ENCODE measurements around the gene KCTD2.
"Not testable (repeated sequence)": the region's sequence is repeated elsewhere in the genome, so short reads cannot be mapped to it uniquely, and the experiment has no call there.

Gene KCTD2

DNA sequence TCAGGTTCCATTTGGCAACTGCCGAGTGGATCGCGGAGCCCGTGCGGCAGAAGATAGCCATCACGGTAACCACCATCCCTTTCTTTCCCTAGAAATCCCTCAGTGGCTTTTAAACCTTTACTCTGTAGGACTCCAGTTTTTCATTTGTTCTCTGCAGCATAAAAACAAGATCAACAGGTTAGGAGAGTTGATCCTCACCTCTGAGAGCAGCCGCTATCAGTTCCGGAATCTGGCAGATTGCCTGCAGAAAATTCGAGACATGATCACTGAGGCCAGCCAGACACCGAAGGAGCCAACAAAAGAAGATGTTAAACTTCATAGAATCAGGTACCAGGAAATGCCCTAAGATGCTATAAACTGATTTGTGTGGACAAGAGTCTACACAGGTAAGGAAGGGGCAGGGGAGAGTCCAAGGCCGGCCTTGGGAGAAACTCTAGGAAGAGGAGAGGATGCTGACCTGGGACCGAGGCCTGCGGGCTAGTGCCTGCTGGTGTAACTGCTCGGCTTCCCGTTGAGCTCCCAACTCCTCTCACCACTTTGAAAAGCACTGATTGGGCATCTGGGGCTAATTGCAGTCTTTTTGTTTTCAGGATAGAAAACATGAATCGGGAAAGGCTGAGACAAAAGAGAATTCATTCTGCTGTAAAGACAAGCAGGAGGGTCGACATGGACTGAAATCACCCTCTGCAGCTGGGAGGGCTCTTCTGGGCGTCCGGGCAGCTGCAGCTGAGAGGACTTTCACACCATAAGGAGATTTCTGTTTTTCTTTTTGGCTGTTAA is 26.5 kb upstream of the KCTD2 start:
- DNase-seq: no peak

DNA sequence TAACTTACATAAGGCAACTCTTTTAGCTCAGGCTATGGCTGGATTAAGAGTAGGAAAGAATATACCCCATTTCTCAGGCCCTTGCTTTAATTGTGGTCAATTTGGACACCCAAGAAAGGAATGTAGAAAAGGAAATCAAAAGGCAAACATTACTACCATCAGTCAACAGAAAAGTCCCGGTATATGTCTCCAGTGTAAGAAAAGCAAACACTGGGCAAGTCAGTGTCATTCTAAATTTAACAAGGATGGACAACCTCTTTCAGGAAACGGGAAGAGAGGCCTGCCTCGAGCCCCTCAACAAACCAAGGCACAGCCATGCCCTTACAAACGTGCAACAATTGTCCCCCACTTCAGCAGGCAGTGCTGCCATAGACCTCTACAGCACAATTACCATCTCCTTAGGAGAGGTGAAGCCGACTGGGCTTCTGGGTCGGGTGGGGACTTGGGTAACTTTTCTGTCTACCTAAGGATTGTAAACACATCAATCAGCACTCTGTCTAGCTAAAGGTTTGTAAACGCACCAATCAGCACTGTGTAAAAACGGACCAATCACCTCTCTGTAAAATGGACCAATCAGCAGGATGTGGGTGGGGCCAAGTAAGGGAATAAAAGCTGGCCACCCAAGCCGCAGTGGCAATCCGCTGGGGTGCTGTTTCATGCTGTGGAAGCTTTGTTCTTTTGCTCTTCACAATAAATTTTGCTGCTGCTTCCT is 22.2 kb upstream of the KCTD2 start:
- DNase-seq: no peak

DNA sequence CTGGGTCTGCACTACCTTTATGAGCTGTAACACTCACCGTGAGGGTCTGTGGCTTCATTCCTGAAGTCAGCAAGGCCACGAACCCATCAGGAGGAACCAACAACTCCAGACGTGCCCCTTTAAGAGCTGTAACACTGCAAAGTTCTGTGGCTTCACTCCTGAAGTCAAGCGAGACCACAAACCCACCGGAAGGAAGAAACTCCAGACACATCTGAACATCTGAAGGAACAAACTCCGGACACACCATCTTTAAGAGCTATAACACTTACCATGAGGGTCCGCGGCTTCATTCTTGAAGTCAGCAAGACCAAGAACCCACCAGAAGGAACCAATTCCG is 21.7 kb upstream of the KCTD2 start:
- DNase-seq: not testable (repeated sequence)

DNA sequence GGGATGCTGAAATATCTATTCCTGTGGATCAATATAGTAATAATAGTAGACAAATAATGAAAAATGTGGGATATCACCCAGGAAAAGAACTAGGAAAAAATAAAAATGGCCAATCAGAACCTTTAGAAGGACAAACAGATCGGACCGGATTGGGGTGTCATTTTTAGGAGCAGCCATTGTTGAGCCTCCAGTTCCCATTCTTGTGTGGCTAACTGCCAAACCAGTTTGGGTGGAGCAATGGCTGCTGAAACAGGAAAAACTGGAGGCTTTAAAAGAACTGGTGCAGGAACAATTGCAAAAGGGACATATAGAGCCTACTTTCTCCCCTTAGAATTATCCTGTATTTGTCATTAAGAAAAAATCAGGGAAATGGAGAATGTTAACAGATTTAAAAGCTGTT is 20.4 kb upstream of the KCTD2 start:
- not testable (repeated sequence) for DNase-seq

DNA sequence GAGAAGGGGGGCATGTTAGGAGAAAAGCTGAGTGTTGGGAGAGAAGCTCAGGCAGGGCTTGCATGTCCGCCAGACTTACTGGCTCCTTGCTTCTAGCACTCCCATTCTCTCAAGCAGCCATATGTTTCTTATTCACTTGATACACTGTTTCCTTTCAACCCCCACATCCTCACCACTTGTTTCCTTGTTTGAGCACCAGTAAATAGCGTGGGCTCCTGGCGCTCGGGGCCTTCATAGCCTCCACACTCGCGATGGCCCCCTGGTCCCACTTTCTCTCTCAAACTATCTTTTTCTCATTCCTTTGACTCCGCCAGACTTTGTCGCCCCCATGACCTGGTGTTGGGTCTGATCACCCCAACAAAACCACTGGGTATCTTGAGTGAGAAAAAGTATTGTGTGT is 16.9 kb upstream of the KCTD2 start:
- DNase-seq: no peak

DNA sequence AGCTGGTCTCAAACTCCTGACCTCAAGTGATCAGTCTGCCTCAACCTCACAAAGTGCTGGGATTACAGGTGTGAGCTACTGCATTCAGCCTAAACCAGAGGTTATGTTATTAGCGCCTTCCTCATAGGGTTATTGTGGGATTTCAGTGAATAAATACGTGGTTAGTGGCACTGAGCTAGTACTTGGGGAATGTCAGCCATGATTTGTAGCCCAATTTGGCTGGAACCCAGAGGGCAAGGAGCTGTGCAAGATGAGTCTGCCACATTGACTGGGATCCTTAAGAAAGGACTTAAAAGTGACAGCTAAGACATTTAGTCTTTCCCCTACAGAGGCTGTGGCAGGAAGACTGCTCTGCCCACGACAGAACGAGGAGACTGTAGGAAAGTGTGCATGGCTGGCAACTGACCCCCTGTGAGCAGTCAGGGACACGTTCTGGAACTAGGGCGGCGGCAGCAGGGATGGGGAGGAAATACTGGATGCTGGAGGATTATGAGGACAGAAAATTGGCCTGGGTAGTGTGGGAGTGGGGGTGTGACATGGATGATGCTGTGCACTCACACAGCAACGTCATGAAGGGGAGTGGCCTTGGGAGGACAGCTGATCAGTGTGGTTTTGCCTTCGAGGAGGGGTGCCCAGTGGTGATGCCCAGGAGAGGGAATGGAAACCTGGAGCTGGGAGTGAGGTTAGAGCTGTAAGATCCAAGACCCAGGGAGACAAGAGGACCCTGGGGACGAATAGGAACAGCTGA is 14.9 kb upstream of the KCTD2 start:
- DNase-seq: peak; percentile 65

DNA sequence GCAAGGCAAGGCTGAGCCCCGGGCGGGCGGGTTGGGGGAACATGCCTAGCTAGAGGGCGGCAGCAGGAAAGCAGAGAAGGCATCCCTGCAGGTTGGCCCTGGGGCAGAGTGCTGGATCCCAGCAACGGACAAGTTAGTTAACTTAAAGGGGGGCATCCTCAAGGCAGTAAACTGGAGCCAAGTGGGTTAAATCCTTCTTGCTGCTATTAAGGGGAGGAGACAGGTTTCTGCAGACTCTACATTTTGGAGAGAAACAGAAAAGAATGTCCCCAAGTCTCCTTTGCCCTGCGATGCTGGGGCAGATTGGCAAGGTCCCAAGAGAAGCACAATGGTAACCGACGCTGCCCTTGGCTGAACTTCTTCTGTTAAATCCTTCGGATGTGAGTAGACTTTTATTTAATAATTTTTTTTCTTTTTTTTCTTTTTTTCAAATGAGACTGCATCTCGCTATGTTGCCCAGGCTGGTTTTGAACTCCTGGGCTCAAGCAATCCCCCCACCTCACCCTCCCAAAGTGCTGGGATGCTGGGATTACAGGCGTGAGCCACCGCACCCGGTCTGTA is 14.2 kb upstream of the KCTD2 start:
- peak; percentile 53 for DNase-seq

DNA sequence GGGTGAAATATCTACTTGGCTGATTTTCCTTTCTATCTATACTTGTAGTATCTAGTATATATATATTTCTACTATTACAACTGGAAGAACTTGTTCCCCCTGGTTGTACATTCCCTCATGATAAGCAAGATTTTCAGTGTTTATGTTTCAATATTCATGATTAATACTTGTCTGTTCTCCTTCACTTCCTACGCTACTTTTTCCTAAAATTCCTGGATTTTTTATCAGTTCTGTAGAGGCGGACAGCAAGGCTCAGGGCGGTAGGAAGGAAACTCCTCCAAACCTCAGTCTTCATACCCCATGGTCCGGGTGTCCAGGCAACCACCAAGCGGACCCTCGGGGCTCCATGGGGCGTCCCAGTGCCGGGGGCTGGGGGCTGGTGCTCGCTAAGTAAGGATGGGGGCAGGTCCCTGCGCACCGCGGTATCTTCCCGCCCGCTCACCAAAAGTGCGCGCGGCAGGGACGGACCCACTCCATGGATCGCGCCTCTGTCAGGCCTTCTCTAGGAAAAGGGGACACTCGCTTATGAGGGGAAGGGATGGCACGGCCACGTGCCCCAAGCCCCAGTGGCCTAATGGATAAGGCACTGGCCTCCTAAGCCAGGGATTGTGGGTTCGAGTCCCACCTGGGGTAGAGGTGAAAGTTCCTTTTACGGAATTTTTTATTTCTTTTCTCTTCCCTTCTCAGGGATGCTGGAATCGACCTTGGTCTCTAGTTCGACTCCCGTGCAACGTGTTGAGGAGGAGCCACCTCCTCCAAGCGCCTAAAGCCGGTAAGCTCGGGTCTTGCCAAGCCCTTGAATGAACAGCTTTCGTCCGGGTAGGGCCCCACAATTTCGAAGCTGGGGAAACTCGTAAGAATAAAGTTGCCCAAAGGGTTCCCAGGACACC is 13.4 kb upstream of the KCTD2 start:
- DNase-seq: peak; percentile 97

DNA sequence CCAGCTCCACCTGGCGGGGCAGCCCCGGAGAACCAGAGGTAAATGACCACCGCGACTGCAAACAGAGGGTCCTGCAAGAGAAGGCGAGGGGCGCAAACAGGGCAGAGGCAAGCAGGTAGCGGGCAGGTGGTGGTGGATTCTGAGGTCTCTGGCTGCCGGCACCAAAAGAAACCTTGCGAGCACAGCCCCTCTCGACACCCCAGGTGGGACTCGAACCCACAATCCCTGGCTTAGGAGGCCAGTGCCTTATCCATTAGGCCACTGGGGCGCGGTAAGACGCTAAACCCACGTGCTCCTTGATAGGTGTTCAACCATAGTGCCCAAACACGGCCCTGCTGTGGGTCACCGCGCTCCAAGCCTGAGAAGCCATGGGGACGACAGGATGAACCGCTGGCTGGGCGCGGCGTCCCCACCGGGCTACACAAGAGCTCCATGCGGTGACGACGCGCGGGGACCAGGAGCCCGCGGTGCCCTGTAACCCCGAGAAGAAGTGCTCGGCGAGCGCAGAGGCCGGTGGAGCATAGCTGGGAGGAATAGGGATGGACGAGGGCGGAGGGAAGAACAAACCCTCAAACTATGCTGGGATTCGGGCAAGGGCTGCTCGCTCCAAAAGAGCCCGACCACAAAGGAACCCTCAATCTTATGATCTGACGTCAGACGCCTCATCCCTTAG is 12.7 kb upstream of the KCTD2 start:
- peak; percentile 96 for DNase-seq

DNA sequence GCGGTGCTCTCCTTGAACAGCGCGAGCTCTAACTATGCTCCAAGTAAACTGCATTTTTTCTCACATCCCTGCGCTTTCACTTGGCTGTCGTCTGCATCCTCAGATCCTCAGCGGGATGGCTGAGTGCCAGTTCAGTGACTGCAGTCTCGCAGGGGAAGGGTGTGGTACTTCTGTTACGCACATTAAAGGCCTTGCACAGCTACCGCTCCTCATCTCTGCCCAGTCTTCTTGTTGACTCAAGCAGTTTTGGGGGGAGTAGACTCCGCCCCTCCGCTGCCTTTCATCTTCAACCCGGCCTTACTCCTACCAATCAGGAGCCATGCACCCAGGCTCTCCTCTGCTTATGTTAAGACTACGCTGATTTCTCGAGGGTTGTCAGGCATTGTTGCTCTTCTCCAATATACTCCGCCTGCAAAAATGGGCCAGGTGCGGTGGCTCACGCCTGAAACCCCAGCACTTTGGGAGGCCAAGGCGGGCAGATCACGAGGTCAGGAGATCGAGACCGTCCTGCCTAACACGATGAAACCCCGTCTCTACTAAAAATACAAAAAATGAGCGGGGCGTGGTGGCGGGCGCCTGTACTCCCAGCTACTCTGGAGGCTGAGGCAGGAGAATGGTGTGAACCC is 10.3 kb upstream of the KCTD2 start:
- DNase-seq: no peak

DNA sequence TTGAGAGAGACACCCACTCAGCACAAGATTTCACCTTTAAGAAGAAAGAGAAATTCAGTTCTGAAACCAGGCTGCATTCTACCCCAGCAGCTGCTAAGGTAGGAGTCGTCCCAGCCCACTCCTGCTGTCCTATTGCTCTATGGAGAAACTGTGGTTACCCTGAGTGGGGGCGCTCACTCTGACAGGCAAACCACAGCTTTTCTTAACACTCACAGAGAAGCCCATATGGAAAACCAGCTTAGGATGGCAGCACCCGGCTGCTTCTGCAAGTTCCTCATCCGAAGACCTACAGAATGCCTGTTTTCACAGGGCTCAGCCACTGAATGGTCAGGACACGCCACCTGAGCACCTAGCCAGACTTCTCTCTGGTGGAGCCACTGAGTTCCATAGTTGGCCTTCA is 7.8 kb upstream of the KCTD2 start:
- DNase-seq: no peak

DNA sequence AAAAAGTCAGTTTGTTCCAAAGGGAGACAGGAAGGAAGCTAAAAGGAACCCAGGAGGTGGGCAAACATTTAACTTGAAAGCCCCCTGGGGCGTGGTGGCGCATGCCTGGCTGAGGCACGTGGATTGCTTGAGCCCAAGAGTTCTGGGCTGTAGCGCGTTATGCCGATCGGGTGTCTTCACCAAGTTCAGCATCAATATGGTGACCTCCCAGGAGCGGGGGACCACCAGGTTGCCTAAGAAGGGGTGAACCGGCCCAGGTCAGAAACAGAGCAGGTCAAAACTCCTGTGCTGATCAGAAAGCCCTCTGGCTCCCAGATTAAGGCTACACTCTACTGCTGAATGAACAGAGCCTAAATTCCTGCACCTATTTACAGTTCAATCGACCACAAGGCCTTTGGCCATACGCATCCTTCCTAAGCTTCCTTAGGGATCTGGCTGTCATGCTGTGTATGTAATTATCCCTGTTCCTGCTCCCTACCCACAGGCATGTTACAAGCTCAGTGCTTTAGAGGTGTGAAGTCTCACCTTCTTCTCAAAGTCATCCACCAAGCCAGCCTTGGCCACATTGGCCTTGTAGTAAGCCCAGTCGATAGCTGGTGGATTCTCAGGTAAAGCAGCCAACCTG is 5.3 kb upstream of the KCTD2 start:
- DNase-seq: no peak

DNA sequence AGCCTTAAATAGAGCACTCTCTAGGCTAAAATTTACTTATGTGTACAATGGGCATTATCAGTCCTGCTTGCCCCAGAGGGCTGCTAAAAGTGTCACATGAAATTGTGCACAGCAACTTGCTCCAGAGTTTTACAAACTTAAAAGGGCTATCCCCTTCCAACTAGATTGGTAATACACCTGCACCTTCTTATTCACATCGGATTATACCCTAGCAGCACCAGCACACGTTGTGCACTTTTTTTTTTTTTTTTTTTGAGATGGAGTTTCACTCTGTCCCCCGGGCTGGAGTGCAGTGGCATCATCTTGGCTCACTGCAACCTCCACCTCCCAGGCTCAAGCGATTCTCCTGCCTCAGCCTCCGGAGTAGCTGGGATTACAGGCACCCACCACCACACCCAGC is 3.2 kb upstream of the KCTD2 start:
- not testable (repeated sequence) for DNase-seq

DNA sequence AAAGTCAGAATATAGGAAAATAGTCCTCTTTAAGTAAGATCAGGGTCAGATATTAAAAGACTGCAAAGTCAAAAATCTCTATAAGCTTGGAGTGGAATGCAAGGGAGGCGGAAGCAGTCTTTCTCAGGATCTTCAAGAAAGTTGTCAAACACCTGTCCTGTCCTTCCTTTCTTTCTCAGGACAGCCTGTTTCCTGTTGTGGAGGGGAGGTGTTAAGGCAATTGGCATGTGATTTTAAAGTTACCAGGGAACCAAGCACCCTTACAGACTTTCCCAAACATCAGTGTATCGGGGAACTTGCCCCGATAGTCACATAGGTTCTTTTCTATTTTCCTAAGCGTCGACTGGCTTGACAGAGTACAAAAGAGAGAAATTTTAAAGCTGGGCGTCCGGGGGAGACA is 2.3 kb upstream of the KCTD2 start:
- no peak for DNase-seq

DNA sequence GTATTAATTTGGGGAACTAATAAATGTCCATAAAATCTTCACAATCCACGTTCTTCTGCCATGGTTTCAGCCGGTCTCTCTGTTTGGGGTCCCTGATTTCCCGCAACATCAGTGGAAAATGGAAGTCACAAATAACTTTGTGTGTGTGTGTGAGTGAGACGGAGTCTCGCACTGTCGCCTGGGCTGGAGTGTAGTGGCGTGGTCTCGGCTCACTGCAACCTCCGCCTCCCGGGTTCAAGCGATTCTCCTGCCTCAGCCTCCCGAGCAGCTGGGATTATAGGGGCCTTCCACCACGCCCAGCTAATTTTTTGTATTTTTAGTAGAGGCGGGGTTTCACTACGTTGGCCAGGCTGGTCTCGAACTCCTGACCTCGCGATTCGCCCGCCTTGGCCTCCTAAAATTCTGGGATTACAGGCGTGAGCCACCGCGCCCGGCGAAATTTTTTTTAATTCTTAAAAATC is 1.0 kb upstream of the KCTD2 start:
- peak; percentile 21 for DNase-seq

DNA sequence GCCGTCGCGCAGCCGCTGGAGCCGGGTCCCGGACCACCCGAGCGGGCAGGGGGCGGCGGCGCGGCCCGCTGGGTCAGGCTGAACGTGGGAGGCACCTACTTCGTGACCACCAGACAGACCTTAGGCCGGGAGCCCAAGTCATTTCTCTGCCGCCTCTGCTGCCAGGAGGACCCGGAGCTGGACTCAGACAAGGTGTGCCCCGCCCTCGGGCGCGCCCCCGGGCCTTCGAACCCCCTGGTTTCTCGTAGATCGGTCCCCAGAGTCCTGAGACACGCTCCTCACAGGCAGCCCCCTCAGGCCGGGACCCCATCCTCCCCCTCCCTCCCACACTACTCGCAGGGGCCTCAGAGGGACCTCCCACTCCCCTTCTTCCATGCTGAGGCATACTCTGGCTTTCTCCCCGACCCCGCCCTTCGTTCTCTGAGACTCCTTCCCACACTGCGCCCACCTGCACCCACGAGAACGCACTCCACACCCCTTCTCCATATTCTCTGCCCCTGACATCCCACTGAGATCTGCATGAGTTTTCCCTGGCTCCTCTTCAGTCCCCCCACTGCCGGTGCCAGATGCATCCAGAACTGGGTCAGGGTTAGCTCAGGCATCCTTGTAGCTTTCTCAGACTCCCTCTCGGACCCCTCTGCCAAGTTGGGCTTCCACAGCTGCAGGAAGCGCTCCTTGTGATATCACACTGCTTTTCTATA is 523 bp downstream of the KCTD2 start:
- peak; percentile 57 for DNase-seq

DNA sequence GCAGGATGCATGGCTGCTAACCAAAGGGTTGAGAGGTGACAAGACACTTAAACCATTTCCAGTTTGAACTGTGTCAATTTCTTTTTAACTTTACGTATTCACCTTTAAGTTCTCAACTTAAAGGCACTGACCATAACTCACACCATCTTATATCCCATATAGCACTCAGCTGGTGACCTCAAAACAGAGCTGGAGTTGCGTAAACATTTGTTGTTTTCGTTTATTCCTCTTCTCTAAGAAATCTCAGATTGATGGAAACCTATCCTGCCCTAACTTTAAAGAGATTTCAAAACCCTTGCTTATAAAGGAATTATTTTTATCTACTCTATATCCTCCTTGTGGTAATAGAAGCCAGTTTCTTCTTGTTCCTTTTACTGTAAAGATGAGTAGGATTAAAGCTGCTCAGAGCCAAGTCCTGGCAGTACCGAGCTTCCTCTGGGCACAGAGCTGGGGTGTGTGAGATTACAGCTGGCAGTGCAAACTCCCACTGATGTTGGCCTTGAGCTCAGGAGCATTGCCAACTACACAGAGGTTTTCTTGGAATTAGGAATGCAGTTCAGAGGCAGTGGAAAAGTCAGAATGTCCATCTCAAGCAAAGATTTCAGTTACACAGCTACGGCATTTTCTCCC is 1.3 kb downstream of the KCTD2 start:
- DNase-seq: no peak

DNA sequence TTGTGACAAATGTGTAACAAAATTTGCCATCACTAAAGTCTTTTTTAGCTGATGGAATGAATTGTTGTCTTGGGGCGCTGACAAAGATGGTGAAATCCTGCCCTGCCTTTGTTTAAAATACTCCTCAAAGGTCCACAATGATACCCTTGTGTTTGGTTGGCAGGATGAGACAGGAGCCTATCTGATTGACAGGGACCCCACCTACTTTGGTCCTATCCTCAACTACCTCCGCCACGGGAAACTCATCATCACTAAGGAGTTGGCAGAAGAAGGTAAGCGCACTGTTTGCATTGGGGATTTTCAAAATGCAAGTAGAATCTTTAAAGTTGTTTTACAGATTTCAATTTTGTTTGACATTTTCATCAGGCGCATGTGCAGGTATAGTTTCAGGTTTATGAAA is 2.0 kb downstream of the KCTD2 start:
- no peak for DNase-seq

DNA sequence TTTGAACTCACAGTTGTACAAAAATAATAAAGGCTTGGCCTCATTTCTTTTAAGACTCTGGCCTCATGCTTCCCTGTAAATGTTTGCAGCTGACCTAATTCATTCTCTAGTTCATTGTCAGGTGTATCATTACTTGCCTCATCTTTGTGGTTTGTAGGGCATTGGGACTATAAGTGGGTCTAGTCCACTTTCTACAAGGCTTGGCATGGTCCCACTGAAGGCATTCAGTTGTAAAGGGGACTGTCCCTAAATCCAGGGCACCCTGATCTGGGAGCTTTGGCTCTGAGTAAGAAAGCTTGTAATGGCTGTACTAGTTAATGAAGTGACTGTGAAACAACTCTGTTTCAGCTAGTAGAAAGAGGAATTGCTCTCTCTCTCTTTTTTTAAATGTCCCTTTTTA is 2.7 kb downstream of the KCTD2 start:
- no peak for DNase-seq

DNA sequence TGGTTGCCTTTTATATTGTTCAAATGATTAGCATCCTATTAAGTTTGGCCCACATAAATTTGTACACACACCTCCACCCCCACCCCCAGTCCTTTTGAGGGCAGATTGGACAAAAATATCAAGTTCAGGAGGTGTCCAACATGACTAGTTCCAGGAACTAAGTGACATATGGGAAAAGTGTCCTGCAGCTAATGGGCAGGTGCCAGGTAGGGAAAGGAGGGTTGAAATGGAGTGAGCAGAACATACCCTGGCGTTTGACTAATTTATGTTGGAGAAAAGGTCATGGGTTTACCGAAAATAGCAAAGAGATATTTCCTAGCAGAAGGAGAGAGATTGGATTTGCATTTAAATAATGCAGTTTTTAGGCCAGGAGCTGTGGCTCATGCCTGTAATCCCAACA is 4.9 kb downstream of the KCTD2 start:
- no peak for DNase-seq

All from retina (tissue), 1 donor.